ENCODE data around the gene FAF1. TPM values are rescaled to one million over a fixed set of nuclear protein-coding genes. Genes with fewer than 3 reads are reported as not detected.

The FAF1 gene
- total RNA-seq, 2 donors from 2014 or later: 25.5 to 68.6 TPM

- ATAC-seq (ENCODE audit: insufficient number of reproducible peaks, low FRiP score, low read depth) (no peak), DNase-seq (ENCODE audit: low spot score) (no peak)
- Histone ChIP-seq H3K36me3 (peaks cover 4% of the 10 kb centered on the region), H3K4me1 (ENCODE audit: control insufficient read depth in 1 of 2, low read depth in 2 of 2) (no peaks in the 10 kb centered on the region), H3K27ac (no peak overlapping the region), H3K4me3 (no peak overlapping the region), H3K27me3 (replicated peaks; ENCODE audit: insufficient read depth) (no peaks in the 10 kb centered on the region), H3K9me3 (no peaks in the 10 kb centered on the region)
- no peak for TF ChIP-seq CTCF (IDR thresholded peaks at IDR 0.05)
Observed at GRCh38 chr1:50593515-50593914, 366.6 kb downstream of the FAF1 start.

- H3K9me3 ChIP-seq: no peaks in the 10 kb centered on the region
- no peaks in the 10 kb centered on the region for H3K27me3 ChIP-seq (replicated peaks; ENCODE audit: insufficient read depth)
- TF ChIP-seq CTCF (IDR thresholded peaks at IDR 0.05): no peak
- no peaks in the 10 kb centered on the region for H3K4me1 ChIP-seq (ENCODE audit: control insufficient read depth in 1 of 2, low read depth in 2 of 2)
- ATAC-seq (ENCODE audit: insufficient number of reproducible peaks, low FRiP score, low read depth): no peak
- DNase-seq (ENCODE audit: low spot score): no peak
- no peak overlapping the region for H3K4me3 ChIP-seq
- no peak overlapping the region for H3K27ac ChIP-seq
- H3K36me3 ChIP-seq: peaks cover 7% of the 10 kb centered on the region
Observed at GRCh38 chr1:50591598-50591997, 368.5 kb downstream of the FAF1 start.

- Histone ChIP-seq H3K36me3 (no peaks in the 10 kb centered on the region), H3K4me1 (ENCODE audit: control insufficient read depth in 1 of 2, low read depth in 2 of 2) (no peaks in the 10 kb centered on the region), H3K27me3 (replicated peaks; ENCODE audit: insufficient read depth) (no peaks in the 10 kb centered on the region), H3K4me3 (no peak overlapping the region), H3K9me3 (no peaks in the 10 kb centered on the region), H3K27ac (no peak overlapping the region)
- TF ChIP-seq CTCF (IDR thresholded peaks at IDR 0.05): no peak
- no peak for DNase-seq (ENCODE audit: low spot score)
- ATAC-seq (ENCODE audit: insufficient number of reproducible peaks, low FRiP score, low read depth): no peak
Observed at GRCh38 chr1:50582346-50582745, 377.7 kb downstream of the FAF1 start.

- Histone ChIP-seq H3K27me3 (replicated peaks; ENCODE audit: insufficient read depth) (no peaks in the 10 kb centered on the region), H3K27ac (no peak overlapping the region), H3K4me3 (no peak overlapping the region), H3K4me1 (ENCODE audit: control insufficient read depth in 1 of 2, low read depth in 2 of 2) (no peaks in the 10 kb centered on the region), H3K36me3 (no peaks in the 10 kb centered on the region), H3K9me3 (no peaks in the 10 kb centered on the region)
- no peak for DNase-seq (ENCODE audit: low spot score)
- no peak for TF ChIP-seq CTCF (IDR thresholded peaks at IDR 0.05)
- no peak for ATAC-seq (ENCODE audit: insufficient number of reproducible peaks, low FRiP score, low read depth)
Observed at GRCh38 chr1:50570066-50570468, 390.0 kb downstream of the FAF1 start.

GRCh38 chr1:50568782-50569181 is 391.3 kb downstream of the FAF1 start:
- TF ChIP-seq CTCF (IDR thresholded peaks at IDR 0.05): no peak
- no peak for DNase-seq (ENCODE audit: low spot score)
- Histone ChIP-seq H3K4me3 (no peak overlapping the region), H3K27ac (no peak overlapping the region), H3K9me3 (no peaks in the 10 kb centered on the region), H3K27me3 (replicated peaks; ENCODE audit: insufficient read depth) (no peaks in the 10 kb centered on the region), H3K36me3 (no peaks in the 10 kb centered on the region), H3K4me1 (ENCODE audit: control insufficient read depth in 1 of 2, low read depth in 2 of 2) (no peaks in the 10 kb centered on the region)
- no peak for ATAC-seq (ENCODE audit: insufficient number of reproducible peaks, low FRiP score, low read depth)

Data from thoracic aorta (tissue), 2 donors.